ENCODE measurements around the gene STXBP1. TPM values are rescaled to one million over a fixed set of nuclear protein-coding genes. Genes with fewer than 3 reads are reported as not detected.

STXBP1 gene
- total RNA-seq, 1 experiment from 2014 or later, result 10.9 TPM

DNA sequence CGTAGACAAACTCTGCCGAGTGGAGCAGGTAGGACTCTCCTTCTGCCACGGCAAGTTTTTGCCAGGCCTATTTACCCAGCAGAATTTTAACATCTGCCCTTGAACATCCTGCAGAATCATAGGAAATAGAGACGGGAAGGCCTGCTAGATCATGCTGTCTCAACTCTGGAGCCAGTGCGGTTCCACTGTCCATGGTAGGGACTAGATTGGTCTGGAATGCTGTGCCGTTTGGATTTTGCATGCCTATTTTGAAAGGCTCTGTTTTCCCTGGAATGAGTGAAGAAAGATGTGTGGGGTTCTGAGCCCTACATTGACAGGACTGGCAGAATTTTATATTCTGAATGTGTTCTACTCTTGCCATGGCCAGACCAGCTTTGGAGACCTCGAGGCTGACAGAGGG is 61.2 kb downstream of the STXBP1 start:
- POLR2A ChIA-PET (ENCODE audit: low non-redundant PET), result no interaction called here
- no TSS peak for BruUV-seq (replicated peaks)
- Histone ChIP-seq H3K4me1 (ENCODE audit: insufficient read depth, low read length, poor library complexity, severe bottlenecking) (no peaks in the 10 kb centered on the region), H3K36me3 (ENCODE audit: insufficient read depth, low read length, poor library complexity, severe bottlenecking) (no peaks in the 10 kb centered on the region), H3K27me3 (replicated peaks; ENCODE audit: insufficient read depth, low read depth, low read length, poor library complexity) (no peaks in the 10 kb centered on the region), H3K4me3 (ENCODE audit: low read depth, low read length, poor library complexity, severe bottlenecking) (no peak overlapping the region), H3K27ac (ENCODE audit: low read depth, low read length, poor library complexity, severe bottlenecking) (no peak overlapping the region), H3K9me3 (ENCODE audit: low read depth, low read length, poor library complexity, severe bottlenecking) (no peaks in the 10 kb centered on the region)
- DNase-seq (ENCODE audit: low spot score), result no peak
- intact Hi-C loops (cut with micrococcal nuclease; ENCODE audit: unreplicated experiment), result no loop called here
- CTCF ChIA-PET, result no interaction called here
- TF ChIP-seq, protein P1, sequence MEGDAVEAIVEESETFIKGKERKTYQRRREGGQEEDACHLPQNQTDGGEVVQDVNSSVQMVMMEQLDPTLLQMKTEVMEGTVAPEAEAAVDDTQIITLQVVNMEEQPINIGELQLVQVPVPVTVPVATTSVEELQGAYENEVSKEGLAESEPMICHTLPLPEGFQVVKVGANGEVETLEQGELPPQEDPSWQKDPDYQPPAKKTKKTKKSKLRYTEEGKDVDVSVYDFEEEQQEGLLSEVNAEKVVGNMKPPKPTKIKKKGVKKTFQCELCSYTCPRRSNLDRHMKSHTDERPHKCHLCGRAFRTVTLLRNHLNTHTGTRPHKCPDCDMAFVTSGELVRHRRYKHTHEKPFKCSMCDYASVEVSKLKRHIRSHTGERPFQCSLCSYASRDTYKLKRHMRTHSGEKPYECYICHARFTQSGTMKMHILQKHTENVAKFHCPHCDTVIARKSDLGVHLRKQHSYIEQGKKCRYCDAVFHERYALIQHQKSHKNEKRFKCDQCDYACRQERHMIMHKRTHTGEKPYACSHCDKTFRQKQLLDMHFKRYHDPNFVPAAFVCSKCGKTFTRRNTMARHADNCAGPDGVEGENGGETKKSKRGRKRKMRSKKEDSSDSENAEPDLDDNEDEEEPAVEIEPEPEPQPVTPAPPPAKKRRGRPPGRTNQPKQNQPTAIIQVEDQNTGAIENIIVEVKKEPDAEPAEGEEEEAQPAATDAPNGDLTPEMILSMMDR (conservative IDR thresholded peaks at IDR 0.05; ENCODE audit: low read depth, low read length), result no peak
- TF ChIP-seq EZH2 (IDR thresholded peaks at IDR 0.05; ENCODE audit: borderline replicate concordance, low read depth, low read length, poor library complexity, severe bottlenecking), result no peak

DNA sequence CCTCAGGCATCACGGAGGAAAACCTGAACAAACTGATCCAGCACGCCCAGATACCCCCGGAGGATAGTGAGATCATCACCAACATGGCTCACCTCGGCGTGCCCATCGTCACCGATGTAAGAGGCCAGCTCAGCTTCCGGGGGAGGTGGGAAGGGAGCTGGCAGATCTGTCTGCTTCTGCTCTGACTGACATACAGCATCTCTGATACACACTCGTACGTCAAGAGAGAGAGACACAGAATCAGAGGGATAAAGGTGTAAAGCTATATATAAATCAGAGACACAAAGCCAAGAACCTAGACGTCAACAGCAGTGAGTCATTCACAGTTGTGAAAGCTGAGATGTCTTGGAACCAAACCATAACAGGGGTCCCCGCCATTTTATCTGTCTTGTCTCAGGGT is 64.6 kb downstream of the STXBP1 start:
- POLR2A ChIA-PET (ENCODE audit: low non-redundant PET), result no interaction called here

GRCh38 chr9:127679506-127679905 is 67.4 kb downstream of the STXBP1 start:
- H3K27me3 ChIP-seq (replicated peaks; ENCODE audit: insufficient read depth, low read depth, low read length, poor library complexity), result no peaks in the 10 kb centered on the region
- POLR2A ChIA-PET (ENCODE audit: low non-redundant PET), result interaction anchor here (0.6 kb wide), 1 partner anchor 27 kb away, joined by 3 read pairs; no protein-coding TSS in a partner anchor
- no peaks in the 10 kb centered on the region for H3K9me3 ChIP-seq (ENCODE audit: low read depth, low read length, poor library complexity, severe bottlenecking)
- H3K4me3 ChIP-seq (ENCODE audit: low read depth, low read length, poor library complexity, severe bottlenecking), result no peak overlapping the region
- H3K27ac ChIP-seq (ENCODE audit: low read depth, low read length, poor library complexity, severe bottlenecking), result no peak overlapping the region
- TF ChIP-seq, protein P1 (conservative IDR thresholded peaks at IDR 0.05; ENCODE audit: low read depth, low read length), result no peak
- TF ChIP-seq EZH2 (IDR thresholded peaks at IDR 0.05; ENCODE audit: borderline replicate concordance, low read depth, low read length, poor library complexity, severe bottlenecking), result no peak
- CTCF ChIA-PET, result no interaction called here
- no peak for DNase-seq (ENCODE audit: low spot score)
- no peaks in the 10 kb centered on the region for H3K36me3 ChIP-seq (ENCODE audit: insufficient read depth, low read length, poor library complexity, severe bottlenecking)
- no peaks in the 10 kb centered on the region for H3K4me1 ChIP-seq (ENCODE audit: insufficient read depth, low read length, poor library complexity, severe bottlenecking)
- intact Hi-C loops (cut with micrococcal nuclease; ENCODE audit: unreplicated experiment), result no loop called here
- BruUV-seq (replicated peaks), result no TSS peak

More for the DNA sequence above, 64.6 kb downstream of the STXBP1 start:
- no peaks in the 10 kb centered on the region for H3K9me3 ChIP-seq (ENCODE audit: low read depth, low read length, poor library complexity, severe bottlenecking)
- H3K27me3 ChIP-seq (replicated peaks; ENCODE audit: insufficient read depth, low read depth, low read length, poor library complexity), result no peaks in the 10 kb centered on the region
- no peak overlapping the region for H3K27ac ChIP-seq (ENCODE audit: low read depth, low read length, poor library complexity, severe bottlenecking)
- H3K4me3 ChIP-seq (ENCODE audit: low read depth, low read length, poor library complexity, severe bottlenecking), result no peak overlapping the region
- CTCF ChIA-PET, result no interaction called here
- TF ChIP-seq, protein P1 (conservative IDR thresholded peaks at IDR 0.05; ENCODE audit: low read depth, low read length), result no peak
- TF ChIP-seq EZH2 (IDR thresholded peaks at IDR 0.05; ENCODE audit: borderline replicate concordance, low read depth, low read length, poor library complexity, severe bottlenecking), result no peak
- H3K36me3 ChIP-seq (ENCODE audit: insufficient read depth, low read length, poor library complexity, severe bottlenecking), result no peaks in the 10 kb centered on the region
- intact Hi-C loops (cut with micrococcal nuclease; ENCODE audit: unreplicated experiment), result no loop called here
- no peak for DNase-seq (ENCODE audit: low spot score)
- no TSS peak for BruUV-seq (replicated peaks)
- H3K4me1 ChIP-seq (ENCODE audit: insufficient read depth, low read length, poor library complexity, severe bottlenecking), result no peaks in the 10 kb centered on the region
